DND-41 (cell line): ENCODE results near the gene TMEM260.

Experiments
- ATAC-seq: fragments of 200-7000 bp; cut with Tn5 transposase; 3 replicates; pipeline ENCODE4 v1.9.1; 2021; ENCODE audit warnings: low read depth; ENCODE audit not compliant: insufficient read depth
- DNase-seq: peaks from one replicate; pipeline ENCODE4 v3.0.0-alpha.2; 2020
- H2AFZ ChIP-seq: 2 replicates; pipeline ENCODE4 v1.6.0; 2012; ENCODE audit warnings: low read depth, low read length
- H3K27ac ChIP-seq: 2 replicates; pipeline ENCODE4 v1.5.1; 2012; ENCODE audit warnings: low read length, inconsistent platforms
- H3K27me3 ChIP-seq: fragments of 200-600 bp; sonication (generic); 2 replicates; pipeline ENCODE4 v1.6.0; 2012; ENCODE audit warnings: low read length, mild to moderate bottlenecking, inconsistent platforms; ENCODE audit not compliant: insufficient read depth, poor library complexity
- H3K36me3 ChIP-seq: 2 replicates; pipeline ENCODE4 v1.5.1; 2012; ENCODE audit warnings: low read length, inconsistent platforms; ENCODE audit not compliant: insufficient read depth
- H3K4me1 ChIP-seq: 2 replicates; pipeline ENCODE4 v1.5.1; 2012; ENCODE audit warnings: mild to moderate bottlenecking, low read length; ENCODE audit not compliant: insufficient read depth
- H3K4me2 ChIP-seq: 2 replicates; pipeline ENCODE4 v1.6.0; 2012; ENCODE audit warnings: mild to moderate bottlenecking, moderate library complexity, low read length, inconsistent platforms; ENCODE audit not compliant: insufficient read depth
- H3K4me3 ChIP-seq, 2 experiments: fragments of 200-600 bp in 1 of 2; shearing (Covaris generic) in 1 of 2; 2 replicates each; pipeline ENCODE4 v1.5.1; 2012 to 2016; ENCODE audit warnings: inconsistent platforms in 2 of 2, low read length in 2 of 2, mild to moderate bottlenecking in 2 of 2, low read depth in 1 of 2, moderate library complexity in 1 of 2
- H3K79me2 ChIP-seq: 2 replicates; pipeline ENCODE4 v1.6.0; 2012; ENCODE audit warnings: low read length, inconsistent platforms; ENCODE audit not compliant: insufficient read depth
- H3K9ac ChIP-seq: 2 replicates; pipeline ENCODE4 v1.6.0; 2012; ENCODE audit warnings: low read depth, mild to moderate bottlenecking, inconsistent platforms, low read length, moderate library complexity
- H3K9me3 ChIP-seq: 2 replicates; pipeline ENCODE4 v1.5.1; 2012; ENCODE audit warnings: low read length, moderate library complexity, mild to moderate bottlenecking, inconsistent platforms; ENCODE audit not compliant: insufficient read depth, severe bottlenecking
- H4K20me1 ChIP-seq: 2 replicates; pipeline ENCODE4 v1.6.0; 2012; ENCODE audit warnings: low read length; ENCODE audit not compliant: insufficient read depth
- CTCF ChIP-seq: IDR thresholded peaks from 2 replicates; pipeline ENCODE4 v1.5.1; 2012; ENCODE audit warnings: borderline replicate concordance, low read length, moderate library complexity, mild to moderate bottlenecking; ENCODE audit not compliant: poor library complexity, severe bottlenecking; ENCODE audit errors: extremely low read depth
- EZH2 ChIP-seq: IDR thresholded peaks from 3 replicates; pipeline ENCODE4 v1.6.1; 2012; ENCODE audit warnings: borderline replicate concordance, low read depth, mild to moderate bottlenecking, moderate library complexity, low read length, inconsistent platforms; ENCODE audit not compliant: severe bottlenecking

The TMEM260 gene

GRCh38 chr14:56635041-56635440 is 55.4 kb downstream of the TMEM260 start:
- Histone ChIP-seq H3K27ac (no peak overlapping the region), H2AFZ (no peak overlapping the region), H4K20me1 (no peaks in the 10 kb centered on the region), H3K36me3 (peaks cover 80% of the 10 kb centered on the region), H3K4me2 (no peak overlapping the region), H3K4me3 (no peak overlapping the region), H3K9ac (no peak overlapping the region), H3K27me3 (no peaks in the 10 kb centered on the region), H3K9me3 (peaks cover 8% of the 10 kb centered on the region), H3K79me2 (no peaks in the 10 kb centered on the region), H3K4me1 (no peaks in the 10 kb centered on the region)
- DNase-seq: no peak
- ATAC-seq: no peak
- no peak for TF ChIP-seq CTCF
- no peak for TF ChIP-seq EZH2

- ATAC-seq (no peak), DNase-seq (no peak)
- no peak overlapping the region for H2AFZ ChIP-seq
- H3K27me3 ChIP-seq: no peaks in the 10 kb centered on the region
- TF ChIP-seq CTCF (no peak), EZH2 (no peak)
- no peak overlapping the region for H3K27ac ChIP-seq
- H3K79me2 ChIP-seq: no peaks in the 10 kb centered on the region
- no peaks in the 10 kb centered on the region for H3K9me3 ChIP-seq
- no peak overlapping the region for H3K9ac ChIP-seq
- peaks cover 11% of the 10 kb centered on the region; the same call in 1 of the 2 replicates for H3K36me3 ChIP-seq
- H3K4me1 ChIP-seq: no peaks in the 10 kb centered on the region
- H3K4me3 ChIP-seq: no peak overlapping the region
- H4K20me1 ChIP-seq: no peaks in the 10 kb centered on the region; the same call in 1 of the 2 replicates
- no peak overlapping the region for H3K4me2 ChIP-seq
Observed at GRCh38 chr14:56647493-56647892, 67.9 kb downstream of the TMEM260 start.

GRCh38 chr14:56648508-56649301 is 69.1 kb downstream of the TMEM260 start:
- H3K4me2 ChIP-seq: no peak overlapping the region
- no peak overlapping the region for H3K4me3 ChIP-seq
- ATAC-seq (no peak), DNase-seq (no peak)
- no peak overlapping the region for H3K9ac ChIP-seq
- no peak for TF ChIP-seq CTCF
- TF ChIP-seq EZH2: no peak
- H3K27me3 ChIP-seq: no peaks in the 10 kb centered on the region
- H3K79me2 ChIP-seq: no peaks in the 10 kb centered on the region
- no peaks in the 10 kb centered on the region; the same call in 1 of the 2 replicates for H4K20me1 ChIP-seq
- H3K9me3 ChIP-seq: no peaks in the 10 kb centered on the region
- H3K27ac ChIP-seq: no peak overlapping the region
- peaks cover 11% of the 10 kb centered on the region; the same call in 1 of the 2 replicates for H3K36me3 ChIP-seq
- H3K4me1 ChIP-seq: no peaks in the 10 kb centered on the region
- no peak overlapping the region for H2AFZ ChIP-seq
